Measurements from ENCODE around the gene SAXO1. TPM values are rescaled to one million over a fixed set of nuclear protein-coding genes. Genes with fewer than 3 reads are reported as not detected.
"Not testable (repeated sequence)": the region's sequence is repeated elsewhere in the genome, so short reads cannot be mapped to it uniquely, and the experiment has no call there.

SAXO1 gene, protein sequence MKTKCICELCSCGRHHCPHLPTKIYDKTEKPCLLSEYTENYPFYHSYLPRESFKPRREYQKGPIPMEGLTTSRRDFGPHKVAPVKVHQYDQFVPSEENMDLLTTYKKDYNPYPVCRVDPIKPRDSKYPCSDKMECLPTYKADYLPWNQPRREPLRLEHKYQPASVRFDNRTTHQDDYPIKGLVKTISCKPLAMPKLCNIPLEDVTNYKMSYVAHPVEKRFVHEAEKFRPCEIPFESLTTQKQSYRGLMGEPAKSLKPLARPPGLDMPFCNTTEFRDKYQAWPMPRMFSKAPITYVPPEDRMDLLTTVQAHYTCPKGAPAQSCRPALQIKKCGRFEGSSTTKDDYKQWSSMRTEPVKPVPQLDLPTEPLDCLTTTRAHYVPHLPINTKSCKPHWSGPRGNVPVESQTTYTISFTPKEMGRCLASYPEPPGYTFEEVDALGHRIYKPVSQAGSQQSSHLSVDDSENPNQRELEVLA
- total RNA-seq, result not detected

DNA sequence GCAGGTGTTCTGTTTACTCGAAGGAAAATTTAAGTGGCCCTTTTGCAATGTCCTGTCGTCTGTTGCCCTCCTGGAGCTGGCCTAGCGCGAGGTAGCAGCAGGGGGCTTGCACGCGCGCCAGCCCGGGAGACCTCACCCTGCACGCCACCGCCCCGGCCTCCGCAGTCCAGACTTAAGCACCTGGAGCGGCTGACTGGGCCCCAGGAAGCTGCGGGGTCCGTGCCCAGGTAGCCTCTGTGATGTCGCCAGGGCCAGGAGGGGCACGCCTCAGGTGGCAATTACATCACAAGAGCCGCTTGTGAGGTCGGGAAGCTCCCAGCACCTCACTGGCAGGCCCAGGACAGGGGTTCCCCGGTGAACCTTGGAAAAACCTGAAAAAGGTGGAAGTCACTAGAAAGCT lies at the start of gene SAXO1:
TSS of gene SAXO1 (minus strand) at position 195 of the 400 bp plus-strand sequence. CDS start 301 bp downstream, outside the sequence.
- DNase-seq, result no peak

DNA sequence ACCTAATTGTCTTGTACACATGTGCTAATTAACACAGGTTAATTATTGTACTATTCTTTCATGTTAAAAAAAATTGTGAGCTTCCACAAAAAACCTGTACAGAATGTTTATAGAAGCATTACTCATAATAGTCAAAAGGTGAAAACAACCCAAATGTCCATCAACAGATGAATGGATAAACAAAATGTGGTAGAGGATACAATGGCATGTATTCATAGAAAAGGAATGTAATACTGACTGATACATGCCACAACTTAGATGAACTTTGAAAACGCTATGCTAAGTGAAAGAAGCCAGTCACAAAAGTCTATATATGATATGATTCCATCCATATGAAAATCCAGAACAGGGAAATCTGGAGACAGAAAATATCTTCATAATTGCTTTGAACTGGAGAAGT lies 41.8 kb upstream of the SAXO1 start:
- DNase-seq, result no peak

DNA sequence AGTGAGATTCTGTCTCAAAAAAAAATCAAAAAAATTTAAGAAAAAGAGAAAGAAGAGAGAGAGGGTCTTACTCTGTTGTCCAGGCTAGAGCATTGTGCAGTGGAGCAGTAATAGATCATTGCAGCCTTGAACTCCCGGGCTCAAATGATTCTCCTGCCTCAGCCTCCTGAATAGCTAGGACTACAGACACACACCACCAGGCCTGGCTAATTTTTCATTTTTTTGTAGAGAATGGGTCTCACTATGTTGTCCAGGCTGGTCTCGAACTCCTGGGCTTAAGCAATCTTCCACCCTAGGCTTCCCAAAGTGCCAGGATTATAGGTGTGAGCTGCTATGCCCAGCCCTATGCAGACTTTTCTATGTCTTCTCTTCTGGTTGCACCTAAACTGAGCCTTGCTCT lies 41.2 kb upstream of the SAXO1 start:
- DNase-seq, result no peak

DNA sequence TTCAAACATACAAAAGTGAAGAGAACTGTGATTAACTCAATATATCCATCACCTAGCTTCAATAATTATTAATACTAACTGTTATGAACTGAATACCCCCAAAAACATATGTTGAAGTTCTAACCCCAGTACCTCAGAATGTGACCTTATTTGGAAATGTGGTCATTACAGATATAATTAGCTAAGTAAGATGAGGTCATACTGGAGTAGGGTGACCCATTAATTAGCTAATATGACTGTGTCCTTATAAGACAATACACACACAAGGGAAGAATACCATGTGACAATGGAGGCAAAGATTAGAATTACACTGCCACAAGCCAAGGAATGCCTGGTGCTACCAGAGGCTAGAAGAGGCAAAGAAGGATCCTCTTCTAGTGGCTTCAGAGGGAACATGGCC lies 24.0 kb upstream of the SAXO1 start:
- no peak for DNase-seq

DNA sequence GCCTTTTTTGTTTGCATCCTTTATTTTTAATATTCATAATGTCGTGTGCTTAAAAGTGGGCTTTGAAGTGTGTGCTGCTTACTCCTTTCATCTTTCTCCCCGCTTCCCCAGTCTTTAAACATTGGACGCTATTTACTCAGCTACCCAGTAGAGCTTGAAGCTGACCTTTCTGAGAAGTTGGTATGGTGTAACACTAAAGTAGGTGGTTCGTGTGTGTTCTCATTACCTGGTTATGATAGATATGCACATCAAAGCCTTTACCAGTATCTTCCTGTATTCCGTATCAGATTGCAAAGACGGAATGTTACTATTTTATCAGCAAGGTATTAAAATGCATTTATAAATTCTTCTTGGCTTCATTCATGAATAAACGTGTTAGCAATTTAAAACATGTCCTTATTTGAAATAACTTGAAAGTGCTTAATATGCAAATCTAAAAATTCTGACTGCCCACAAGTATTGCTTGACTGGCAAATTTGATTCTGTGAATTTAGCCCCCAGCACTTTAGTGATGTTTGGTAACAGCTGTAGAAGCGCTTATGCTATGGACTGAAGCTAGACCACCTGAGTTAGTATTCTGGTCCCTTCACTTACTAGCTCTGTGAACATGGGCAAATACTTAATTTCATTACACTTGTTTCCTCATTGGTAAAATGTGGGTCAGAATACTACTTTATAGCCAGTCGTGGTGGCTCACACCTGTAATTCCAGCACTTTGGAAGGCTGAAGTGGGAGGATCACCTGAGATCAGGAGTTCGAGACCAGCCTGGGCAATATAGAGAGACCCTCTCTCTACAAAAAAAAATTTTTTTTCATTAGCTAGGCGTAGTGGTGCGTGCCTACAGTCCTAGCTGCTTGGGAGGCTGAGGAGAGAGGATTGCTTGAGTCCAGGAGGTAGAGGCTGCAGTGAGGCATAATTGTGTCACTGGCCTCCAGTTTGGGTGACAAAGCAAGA lies 17.9 kb upstream of the SAXO1 start:
- no peak for DNase-seq

DNA sequence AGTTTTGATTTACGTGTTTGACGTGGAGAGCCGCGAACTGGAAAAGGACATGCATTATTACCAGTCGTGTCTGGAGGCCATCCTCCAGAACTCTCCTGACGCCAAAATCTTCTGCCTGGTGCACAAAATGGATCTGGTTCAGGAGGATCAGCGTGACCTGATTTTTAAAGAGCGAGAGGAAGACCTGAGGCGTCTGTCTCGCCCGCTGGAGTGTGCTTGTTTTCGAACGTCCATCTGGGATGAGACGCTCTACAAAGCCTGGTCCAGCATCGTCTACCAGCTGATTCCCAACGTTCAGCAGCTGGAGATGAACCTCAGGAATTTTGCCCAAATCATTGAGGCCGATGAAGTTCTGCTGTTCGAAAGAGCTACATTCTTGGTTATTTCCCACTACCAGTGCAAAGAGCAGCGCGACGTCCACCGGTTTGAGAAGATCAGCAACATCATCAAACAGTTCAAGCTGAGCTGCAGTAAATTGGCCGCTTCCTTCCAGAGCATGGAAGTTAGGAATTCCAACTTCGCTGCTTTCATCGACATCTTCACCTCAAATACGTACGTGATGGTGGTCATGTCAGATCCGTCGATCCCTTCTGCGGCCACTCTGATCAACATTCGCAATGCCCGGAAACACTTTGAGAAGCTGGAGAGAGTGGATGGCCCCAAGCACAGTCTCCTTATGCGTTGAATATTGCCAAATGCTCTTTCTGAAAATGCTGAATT lies 17.1 kb upstream of the SAXO1 start:
- peak; percentile 48 for DNase-seq

DNA sequence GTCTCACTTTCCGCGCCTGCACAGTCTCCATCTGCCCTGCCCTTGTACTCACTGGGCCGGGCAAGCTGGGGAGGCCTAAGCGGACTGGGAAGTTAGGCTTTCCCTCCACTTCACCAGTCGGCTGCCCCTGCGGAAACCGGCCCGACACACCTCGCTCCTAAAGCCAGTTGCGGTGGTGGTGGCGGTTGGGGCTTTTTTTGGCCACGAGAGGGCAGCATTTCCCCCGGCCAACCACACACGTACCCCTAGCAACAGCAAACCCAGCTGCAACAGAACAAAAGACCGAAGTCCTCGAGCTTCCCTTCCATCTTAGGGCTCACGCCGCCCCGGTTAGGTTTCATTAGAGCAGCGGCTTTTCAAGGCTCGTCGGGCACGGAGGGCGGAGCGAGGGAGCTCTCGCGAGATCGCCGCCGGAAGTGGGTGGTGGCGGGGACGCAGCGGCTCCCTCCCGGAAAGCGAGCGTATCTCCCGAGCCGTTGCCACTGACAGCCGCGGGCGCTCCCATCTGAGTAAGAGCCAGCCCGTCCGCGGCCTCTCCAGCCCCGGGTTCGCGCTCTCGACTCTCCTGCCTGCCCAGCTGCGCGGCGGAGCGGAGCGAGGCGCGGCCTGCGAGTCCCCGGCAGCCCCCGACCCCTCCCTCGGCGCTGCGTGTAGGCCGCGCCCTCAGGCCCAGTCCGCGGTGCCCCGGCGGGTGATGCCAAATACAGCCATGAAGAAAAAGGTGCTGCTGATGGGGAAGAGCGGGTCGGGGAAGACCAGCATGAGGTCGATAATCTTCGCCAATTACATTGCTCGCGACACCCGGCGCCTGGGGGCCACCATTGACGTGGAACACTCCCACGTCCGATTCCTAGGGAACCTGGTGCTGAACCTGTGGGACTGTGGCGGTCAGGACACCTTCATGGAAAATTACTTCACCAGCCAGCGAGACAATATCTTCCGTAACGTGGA lies 16.2 kb upstream of the SAXO1 start, which contains the start of gene RRAGA:
TSS of gene RRAGA (plus strand) at position 462 of the 951 bp plus-strand sequence. CDS start at position 695, 233 bp downstream.
- DNase-seq, result peak; percentile 94

DNA sequence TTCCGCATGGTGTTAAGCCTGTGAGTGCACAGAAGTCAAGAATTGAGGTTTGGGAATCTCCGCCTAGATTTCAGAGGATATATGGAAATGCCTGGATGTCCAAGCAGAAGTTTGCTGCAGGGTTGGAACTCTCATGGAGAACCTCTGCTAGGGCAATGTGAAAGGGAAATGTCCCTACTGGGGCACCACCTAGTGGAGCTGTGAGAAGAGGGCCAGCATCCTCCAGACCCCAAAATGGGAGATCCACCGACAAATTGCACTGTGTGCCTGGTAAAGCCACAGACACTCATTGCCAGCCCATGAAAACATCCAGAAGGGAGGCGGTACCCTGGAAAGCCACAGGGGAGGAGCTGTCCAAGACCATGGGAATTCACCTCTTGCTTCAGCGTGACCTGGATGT lies 3.6 kb upstream of the SAXO1 start:
- no peak for DNase-seq

DNA sequence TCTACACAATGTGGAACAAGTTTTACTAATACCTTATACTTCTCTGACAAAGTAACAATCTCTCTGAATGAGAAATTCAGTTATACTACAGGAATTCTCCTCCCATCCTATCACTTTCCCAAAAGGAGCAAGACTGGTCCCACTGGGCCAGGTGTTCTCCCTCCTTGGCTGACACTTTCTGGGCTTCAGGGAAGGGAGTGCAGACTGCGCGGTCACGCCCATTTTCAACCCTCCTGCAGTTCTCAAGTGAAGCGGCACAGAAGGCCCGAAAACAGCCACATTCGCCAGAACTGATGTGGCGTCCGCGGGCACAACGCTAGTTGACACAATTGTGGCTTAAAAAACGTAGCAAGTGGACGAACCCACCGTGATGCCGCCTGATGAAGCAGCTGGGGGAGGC lies 603 bp downstream of the SAXO1 start:
- no peak for DNase-seq

DNA sequence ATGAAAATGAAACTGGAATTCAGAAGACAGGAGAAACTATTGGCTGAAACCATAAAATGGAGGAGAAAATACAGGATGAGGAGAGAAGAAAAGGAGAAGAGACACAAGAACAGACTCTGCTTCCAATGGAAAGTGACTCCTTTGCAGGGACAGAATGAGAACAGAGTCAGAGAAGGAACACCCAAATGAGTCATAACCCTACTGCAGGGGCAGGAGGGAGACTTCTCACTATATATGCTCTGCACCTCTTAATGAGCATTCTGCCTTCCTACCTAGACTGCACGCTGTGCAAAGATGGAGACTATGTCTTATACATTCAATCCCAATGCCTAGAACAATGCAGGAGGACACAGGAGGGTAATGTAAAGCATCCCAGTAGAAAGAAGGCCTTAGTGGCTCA lies 2.1 kb downstream of the SAXO1 start:
- no peak for DNase-seq

DNA sequence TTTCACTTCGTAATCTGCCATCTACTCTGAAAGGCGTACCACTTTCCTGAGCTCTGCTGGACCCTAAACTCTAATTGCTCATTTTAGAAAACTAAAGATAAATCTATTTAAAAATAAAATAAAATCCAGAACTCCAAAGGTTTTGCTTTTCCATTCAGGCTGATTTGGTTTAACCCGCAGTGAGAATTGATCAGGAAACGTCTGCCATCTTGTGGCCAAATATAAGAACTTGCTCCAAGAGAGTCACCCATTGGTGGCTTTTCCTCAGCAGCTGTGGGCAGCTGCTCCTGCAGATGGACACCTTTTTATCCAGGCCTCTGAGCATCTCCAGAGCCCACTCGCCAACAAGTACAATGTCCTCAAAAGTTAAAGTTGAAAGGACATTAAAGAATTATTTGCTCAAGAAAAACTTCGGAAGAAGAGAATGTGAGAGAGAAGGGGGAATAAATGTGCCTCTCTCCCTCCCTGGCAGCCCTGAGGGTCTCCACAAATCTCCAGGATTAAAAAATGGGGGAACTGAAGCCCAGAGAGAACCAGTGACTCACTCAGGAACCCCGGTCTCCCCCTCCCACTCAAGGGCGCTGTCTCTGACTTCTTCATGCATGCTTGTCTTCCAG lies 4.1 kb downstream of the SAXO1 start:
- DNase-seq, result no peak

DNA sequence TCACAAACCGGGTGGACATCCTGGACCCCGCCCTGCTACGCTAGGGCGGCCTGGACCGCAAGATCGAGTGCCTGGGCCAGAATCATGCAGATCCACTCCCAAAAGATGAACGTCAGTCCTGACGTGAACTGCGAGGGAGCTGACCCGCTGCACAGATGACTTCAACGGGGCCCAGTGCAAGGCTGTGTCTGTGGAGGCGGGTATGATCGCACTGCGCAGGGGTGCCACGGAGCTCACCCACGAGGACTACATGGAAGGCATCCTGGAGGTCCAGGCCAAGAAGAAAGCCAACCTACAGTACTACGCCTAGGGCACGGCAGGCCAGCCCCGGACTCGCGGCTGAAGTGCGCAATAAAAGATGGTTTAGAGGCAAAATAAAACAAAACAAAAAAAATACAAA lies 5.2 kb downstream of the SAXO1 start:
- no peak for DNase-seq

DNA sequence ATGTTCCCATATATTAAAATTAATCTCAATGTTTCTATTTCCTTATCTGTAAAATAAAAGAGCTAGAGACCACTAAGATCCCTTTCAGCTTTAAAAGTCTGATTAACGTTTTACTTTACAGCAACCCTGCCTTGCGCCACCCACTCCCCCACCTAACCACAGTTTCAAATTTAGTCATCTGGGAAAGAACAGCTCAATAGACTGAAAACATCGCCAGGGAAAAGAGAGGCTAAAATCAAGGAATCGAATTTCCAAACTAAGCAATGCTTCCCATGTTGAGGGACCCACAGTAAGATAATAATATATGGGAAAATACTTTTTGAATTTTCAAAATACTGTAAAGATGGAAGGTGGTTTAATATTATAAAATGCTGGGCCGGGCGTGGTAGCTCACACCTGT lies 6.6 kb downstream of the SAXO1 start:
- DNase-seq, result no peak

DNA sequence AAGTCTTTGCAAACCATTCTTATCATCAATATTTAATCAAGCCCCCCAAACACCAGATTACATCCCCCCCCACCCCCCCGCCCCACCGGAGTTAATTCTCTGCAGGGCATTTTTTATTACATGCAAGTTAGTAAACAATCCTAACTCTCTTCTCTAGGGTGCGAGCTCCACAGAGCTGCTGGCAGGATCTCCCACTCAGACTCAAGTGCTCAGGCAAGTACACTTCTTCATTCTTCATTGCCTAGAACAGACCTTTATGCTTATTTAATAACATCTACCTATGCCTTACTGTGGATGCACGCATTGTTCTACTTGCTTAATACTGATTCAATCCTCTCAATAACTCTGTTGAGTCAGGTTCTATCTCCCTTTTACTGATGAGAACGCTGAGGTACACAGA lies 9.9 kb downstream of the SAXO1 start:
- no peak for DNase-seq

DNA sequence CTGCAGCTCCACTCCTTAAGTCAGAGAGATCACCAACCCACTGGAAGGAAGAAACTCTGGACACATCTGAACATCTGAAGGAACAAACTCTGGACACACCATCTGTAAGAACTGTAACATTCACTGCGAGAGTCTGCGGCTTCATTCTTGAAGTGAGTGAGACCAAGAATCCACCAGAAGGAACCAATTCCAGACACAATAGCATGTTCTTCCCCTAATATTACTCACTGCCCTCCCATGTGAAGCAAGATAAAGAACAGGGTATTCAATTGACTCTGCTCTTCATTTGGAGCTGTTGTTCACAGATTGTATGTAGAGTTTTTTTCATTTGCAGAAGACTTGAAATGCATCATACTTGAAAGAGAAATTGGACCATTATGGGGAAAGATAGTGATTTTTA lies 10.8 kb downstream of the SAXO1 start:
- DNase-seq, result no peak

DNA sequence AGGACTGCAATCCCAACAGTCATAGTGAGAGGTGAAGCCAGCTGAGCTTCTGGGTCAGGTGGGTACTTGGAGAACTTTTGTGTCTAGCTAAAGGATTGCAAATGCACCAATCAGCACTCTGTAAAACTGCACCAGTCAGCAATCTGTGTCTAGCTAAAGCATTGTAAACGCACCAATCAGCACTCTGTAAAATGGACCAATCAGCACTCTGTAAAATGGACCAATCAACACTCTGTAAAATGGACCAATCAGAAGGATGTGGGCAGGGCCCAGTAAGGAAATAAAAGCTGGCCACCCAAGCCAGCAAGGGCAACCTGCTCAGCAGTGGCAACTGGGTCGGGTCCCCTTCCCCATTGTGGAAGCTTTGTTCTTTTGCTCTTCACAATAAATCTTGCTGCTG lies 11.4 kb downstream of the SAXO1 start:
- not testable (repeated sequence) for DNase-seq

DNA sequence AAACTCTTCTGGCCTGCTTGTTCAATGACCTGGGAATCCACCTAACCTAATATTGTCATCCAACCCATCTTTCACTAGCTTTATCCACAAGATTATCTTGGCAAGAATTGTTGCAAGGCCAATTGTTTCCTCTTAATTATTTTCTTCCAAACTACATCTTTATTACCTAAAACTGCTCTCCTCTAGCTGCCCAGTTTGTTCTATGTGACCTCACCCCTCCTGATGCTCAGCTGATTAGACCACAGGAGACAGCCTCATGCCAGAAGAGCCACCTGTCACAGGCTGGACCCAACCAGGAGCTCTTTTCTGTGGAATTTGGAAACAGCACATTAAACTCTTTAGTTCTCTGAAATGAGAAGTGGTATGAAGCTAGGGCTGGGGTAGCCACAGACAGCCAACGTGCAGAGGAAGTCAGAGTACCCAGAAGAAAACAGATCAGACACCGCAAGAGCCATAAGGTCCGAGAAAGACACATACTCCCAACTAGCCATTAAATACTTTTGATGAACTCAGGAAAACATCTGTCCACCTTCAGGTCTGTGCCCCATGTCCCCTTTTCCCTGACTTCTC lies 12.0 kb downstream of the SAXO1 start:
- DNase-seq, result no peak

DNA sequence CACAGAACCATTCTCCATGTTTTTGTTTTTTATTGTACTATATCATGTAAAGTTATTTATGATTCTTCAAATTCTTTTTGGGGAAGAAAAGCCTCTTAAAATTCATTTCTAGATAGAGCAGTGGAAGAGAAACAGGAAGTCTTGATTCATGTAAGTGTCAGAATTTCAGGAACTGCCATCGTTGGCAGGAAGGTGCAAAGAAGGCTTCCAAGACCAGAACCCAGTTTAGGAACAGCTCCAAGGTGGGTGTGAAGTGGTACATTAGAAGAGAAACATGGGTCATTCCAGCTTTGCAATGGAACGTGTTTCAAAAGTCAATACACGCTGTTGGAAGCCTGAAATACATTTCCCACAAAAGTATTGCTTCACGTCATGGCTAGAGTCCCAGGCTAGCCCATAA lies 14.8 kb downstream of the SAXO1 start:
- DNase-seq, result no peak

DNA sequence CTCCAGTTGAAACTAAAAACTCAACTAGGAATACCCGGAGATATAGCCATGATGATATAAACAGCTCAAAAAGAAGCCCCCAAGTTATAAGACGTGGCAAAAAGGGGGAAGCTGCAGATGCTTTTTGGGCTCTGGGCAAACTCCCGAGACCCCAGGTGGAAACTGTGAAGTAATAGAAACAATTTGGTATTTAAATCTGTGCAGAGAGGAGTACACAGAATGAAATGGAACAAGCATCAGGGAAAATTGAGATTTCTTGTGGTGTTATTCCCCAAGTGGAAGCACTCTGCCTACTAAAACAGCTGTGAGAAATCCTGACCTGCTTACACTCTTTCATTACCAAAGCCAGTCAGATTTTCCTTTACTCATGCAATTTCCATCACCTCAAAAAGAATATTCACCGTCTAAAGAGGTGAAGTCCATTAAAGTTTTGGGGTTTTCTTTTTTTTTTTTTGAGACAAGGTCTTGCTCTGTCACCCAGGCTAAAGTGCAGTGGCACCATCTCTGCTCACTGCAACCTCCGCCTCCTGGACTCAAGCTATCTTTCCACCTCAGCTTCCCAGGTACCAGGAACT lies 23.5 kb downstream of the SAXO1 start:
- no peak for DNase-seq

DNA sequence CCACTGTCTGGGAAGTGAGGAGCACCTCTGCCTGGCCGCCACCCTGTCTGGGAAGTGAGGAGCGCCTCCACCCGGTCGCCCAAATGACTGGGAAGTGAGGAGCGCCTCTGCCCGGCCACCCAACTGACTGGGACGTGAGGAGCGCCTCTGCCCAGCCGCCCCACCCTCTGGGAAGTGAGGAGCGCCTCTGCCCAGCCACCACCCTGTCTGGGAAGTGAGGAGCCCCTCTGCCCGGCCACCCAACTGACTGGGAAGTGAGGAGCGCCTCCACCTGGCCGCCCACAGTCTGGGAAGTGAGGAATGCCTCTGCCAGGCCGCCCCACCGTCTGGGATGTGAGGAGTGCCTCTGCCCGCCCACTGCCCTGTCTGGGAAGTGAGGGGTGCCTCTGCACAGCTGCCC lies 32.9 kb downstream of the SAXO1 start:
- DNase-seq, result no peak

Measured in occipital lobe (tissue), 2 donors.